NCI-H187 (cell line): ENCODE measurements around the gene UBN1.

Experiments used
- DNase-seq, 2 experiments: peaks; one replicate each; lab custom pipeline; 2025; lab: John Stamatoyannopoulos, UW

Gene UBN1

GRCh38 chr16:4862639-4863038 lies 15.4 kb downstream of the UBN1 start:
- DNase-seq, result no peak

GRCh38 chr16:4864728-4865127 lies 17.4 kb downstream of the UBN1 start:
- DNase-seq, result no peak

GRCh38 chr16:4865231-4865860 lies 18.1 kb downstream of the UBN1 start:
- DNase-seq, result no peak

GRCh38 chr16:4866586-4866985 lies 19.3 kb downstream of the UBN1 start:
- no peak for DNase-seq

- no peak for DNase-seq
Observed at GRCh38 chr16:4868026-4868425, 20.7 kb downstream of the UBN1 start.

- DNase-seq, result no peak
Observed at GRCh38 chr16:4868535-4868934, 21.3 kb downstream of the UBN1 start.

- DNase-seq, result no peak
Observed at GRCh38 chr16:4869147-4869805, 22.0 kb downstream of the UBN1 start.

GRCh38 chr16:4870138-4870671 lies 22.9 kb downstream of the UBN1 start:
- DNase-seq, result no peak

- no peak for DNase-seq
Observed at GRCh38 chr16:4871071-4871470, 23.8 kb downstream of the UBN1 start.

- DNase-seq, result no peak
Observed at GRCh38 chr16:4873091-4873490, 25.8 kb downstream of the UBN1 start.

GRCh38 chr16:4874666-4875065 lies 27.4 kb downstream of the UBN1 start:
- DNase-seq, result no peak

- no peak for DNase-seq
Observed at GRCh38 chr16:4876646-4877379, 29.5 kb downstream of the UBN1 start.

- DNase-seq, result no peak
Observed at GRCh38 chr16:4877380-4877685, 30.1 kb downstream of the UBN1 start.

GRCh38 chr16:4879049-4879448 lies 31.8 kb downstream of the UBN1 start:
- no peak for DNase-seq

GRCh38 chr16:4880006-4880580 lies 32.8 kb downstream of the UBN1 start:
- no peak for DNase-seq

- DNase-seq, result no peak
Observed at GRCh38 chr16:4882000-4882632, 34.8 kb downstream of the UBN1 start.

GRCh38 chr16:4882633-4883285 lies 35.5 kb downstream of the UBN1 start:
- no peak for DNase-seq

GRCh38 chr16:4883501-4883900 lies 36.2 kb downstream of the UBN1 start:
- DNase-seq, result no peak

- DNase-seq, result no peak
Observed at GRCh38 chr16:4884209-4884608, 36.9 kb downstream of the UBN1 start.

- no peak for DNase-seq
Observed at GRCh38 chr16:4884972-4885874, 37.9 kb downstream of the UBN1 start.

GRCh38 chr16:4886151-4886550 lies 38.9 kb downstream of the UBN1 start:
- no peak for DNase-seq
